A673 (cell line): ENCODE results near the gene PPA2. TPM values are rescaled to one million over a fixed set of nuclear protein-coding genes. Genes with fewer than 3 reads are reported as not detected.

Experiments
- BruUV-seq: library from RNA; stranded (reverse); fragments of 400-500 nt; replicated peaks from 2 replicates; lab custom pipeline; 2021; lab: Mats Ljungman, UMichigan
- CTCF ChIA-PET: fragments of 300-600 bp; sonication (Branson Sonifier 250); formaldehyde crosslinking; loops from one replicate; lab custom pipeline; 2022; ENCODE audit warnings: antibody characterized with exemption; lab: Charles Lee
- POLR2A ChIA-PET: fragments of 300-600 bp; sonication (Branson Sonifier 250); formaldehyde crosslinking; loops from one replicate; lab custom pipeline; 2022; ENCODE audit warnings: antibody characterized with exemption; ENCODE audit not compliant: low non-redundant PET; lab: Charles Lee
- DNase-seq: peaks from one replicate; pipeline ENCODE4 v3.0.0-alpha.2; 2015; ENCODE audit warnings: low spot score
- H3K27ac ChIP-seq: fragments of 200-600 bp; sonication (generic); 2 replicates; pipeline ENCODE4 v1.5.1; 2016; ENCODE audit warnings: mixed run types, low read depth, mild to moderate bottlenecking, mixed read lengths, antibody characterized with exemption, low read length; ENCODE audit not compliant: poor library complexity, severe bottlenecking
- H3K27me3 ChIP-seq: fragments of 200-600 bp; sonication (generic); replicated peaks from 2 replicates; pipeline ENCODE4 v1.6.1; 2017; ENCODE audit warnings: mixed run types, low read depth, mild to moderate bottlenecking, mixed read lengths, antibody characterized with exemption, low read length; ENCODE audit not compliant: insufficient read depth, poor library complexity
- H3K36me3 ChIP-seq: fragments of 200-600 bp; sonication (generic); 2 replicates; pipeline ENCODE4 v1.6.1; 2016; ENCODE audit warnings: mixed run types, mild to moderate bottlenecking, mixed read lengths, antibody characterized with exemption, low read length; ENCODE audit not compliant: insufficient read depth, poor library complexity, severe bottlenecking
- H3K4me1 ChIP-seq: fragments of 200-600 bp; sonication (generic); 2 replicates; pipeline ENCODE4 v1.6.1; 2017; ENCODE audit warnings: mixed run types, mild to moderate bottlenecking, mixed read lengths, antibody characterized with exemption, low read length; ENCODE audit not compliant: insufficient read depth, poor library complexity, severe bottlenecking
- H3K4me3 ChIP-seq: fragments of 200-600 bp; sonication (generic); 2 replicates; pipeline ENCODE4 v1.5.1; 2016; ENCODE audit warnings: low read depth, mixed run types, mild to moderate bottlenecking, mixed read lengths, low read length; ENCODE audit not compliant: poor library complexity, severe bottlenecking
- H3K9me3 ChIP-seq: fragments of 200-600 bp; sonication (generic); 2 replicates; pipeline ENCODE4 v1.6.1; 2016; ENCODE audit warnings: mixed run types, low read depth, mild to moderate bottlenecking, mixed read lengths, antibody characterized with exemption, low read length; ENCODE audit not compliant: poor library complexity, severe bottlenecking
- CTCF ChIP-seq: fragments of 300-800, 200-600 bp; sonication (generic); conservative IDR thresholded peaks from 2 replicates; pipeline ENCODE4 v1.5.1; 2017; ENCODE audit warnings: low read depth, mild to moderate bottlenecking, antibody characterized with exemption, low read length, moderate library complexity, mixed read lengths
- EZH2 ChIP-seq: fragments of 200-600 bp; sonication (generic); IDR thresholded peaks from 2 replicates; pipeline ENCODE4 v1.6.1; 2017; ENCODE audit warnings: borderline replicate concordance, low read depth, mild to moderate bottlenecking, mixed read lengths, antibody characterized with exemption, low read length; ENCODE audit not compliant: poor library complexity, severe bottlenecking
- intact Hi-C: fragments of 100-400 bp; cut with micrococcal nuclease; formaldehyde crosslinking; loops from one replicate; pipeline ENCODE4 v1.10.0; 2022; ENCODE audit not compliant: unreplicated experiment
- total RNA-seq: library from RNA; stranded (reverse); gene quantifications from 2 replicates; pipeline ENCODE4 v1.2.3, GENCODE V29; 2021

PPA2 gene
- total RNA-seq, 1 experiment from 2014 or later = 136 TPM

- Histone ChIP-seq H3K36me3 (no peaks in the 10 kb centered on the region), H3K4me3 (no peak overlapping the region), H3K4me1 (peaks cover 21% of the 10 kb centered on the region), H3K27me3 (no peaks in the 10 kb centered on the region), H3K27ac (no peak overlapping the region), H3K9me3 (no peaks in the 10 kb centered on the region)
- no peak for TF ChIP-seq CTCF
- TF ChIP-seq EZH2 = no peak
- no TSS peak for BruUV-seq
- ChIA-PET CTCF (no interaction called here), POLR2A (interaction anchor here (0.6 kb wide), 1 partner anchor 143 kb away, joined by 5 read pairs; no protein-coding TSS in a partner anchor)
- intact Hi-C loops = no loop called here
- no peak for DNase-seq
Observed at GRCh38 chr4:105389167-105389566, 84.7 kb downstream of the PPA2 start.

GRCh38 chr4:105387466-105387865, 86.4 kb downstream of the PPA2 start:
- Histone ChIP-seq H3K27me3 (no peaks in the 10 kb centered on the region), H3K4me1 (peaks cover 21% of the 10 kb centered on the region), H3K36me3 (no peaks in the 10 kb centered on the region), H3K4me3 (no peak overlapping the region), H3K9me3 (no peaks in the 10 kb centered on the region), H3K27ac (no peak overlapping the region)
- no TSS peak for BruUV-seq
- DNase-seq = no peak
- intact Hi-C loops = no loop called here
- TF ChIP-seq CTCF (no peak), EZH2 (no peak)
- ChIA-PET POLR2A (no interaction called here), CTCF (no interaction called here)

- no TSS peak for BruUV-seq
- no peak for DNase-seq
- CTCF ChIA-PET = interaction anchor here (0.7 kb wide), 1 partner anchor 60 kb away, joined by 5 read pairs; no protein-coding TSS in a partner anchor
- Histone ChIP-seq H3K36me3 (no peaks in the 10 kb centered on the region), H3K4me3 (no peak overlapping the region), H3K4me1 (peaks cover 21% of the 10 kb centered on the region), H3K9me3 (no peaks in the 10 kb centered on the region), H3K27me3 (no peaks in the 10 kb centered on the region), H3K27ac (no peak overlapping the region)
- no peak for TF ChIP-seq EZH2
- no peak for TF ChIP-seq CTCF
- POLR2A ChIA-PET = no interaction called here
- intact Hi-C loops = no loop called here
Observed at GRCh38 chr4:105386012-105386411, 87.8 kb downstream of the PPA2 start.
